Fibroblast of lung (primary cell): Measurements from ENCODE around the gene KRTAP5-6.
"Not testable (repeated sequence)": the region's sequence is repeated elsewhere in the genome, so short reads cannot be mapped to it uniquely, and the experiment has no call there.

Experiments
- CTCF ChIP-seq, 2 donors: IDR thresholded peaks in 1 of 2; conservative IDR thresholded peaks in 1 of 2; 1 replicate in 1 of 2; 2 replicates in 1 of 2; pipeline ENCODE4 v1.5.1; 2011 to 2012; ENCODE audit warnings: low read length in 2 of 2, control low read depth in 1 of 2, inconsistent platforms in 1 of 2, low read depth in 1 of 2, mild to moderate bottlenecking in 1 of 2
- EZH2 ChIP-seq: IDR thresholded peaks from 2 replicates; pipeline ENCODE4 v1.5.1; 2012; ENCODE audit warnings: low read length, control low read depth, mild to moderate bottlenecking; ENCODE audit errors: missing control alignments

- TF ChIP-seq EZH2; CTCF (conservative IDR thresholded peaks at IDR 0.05 in 1 of 2, IDR thresholded peaks at IDR 0.05 in 1 of 2; ENCODE audit: low read depth in 1 of 2, low read length in 2 of 2): not testable (repeated sequence)
Measured at GRCh38 chr11:1686220-1686619, 10.8 kb upstream of the KRTAP5-6 start.
